ENCODE data around the gene SCAF4.
"Not testable (repeated sequence)": the region's sequence is repeated elsewhere in the genome, so short reads cannot be mapped to it uniquely, and the experiment has no call there.

Gene SCAF4

DNA sequence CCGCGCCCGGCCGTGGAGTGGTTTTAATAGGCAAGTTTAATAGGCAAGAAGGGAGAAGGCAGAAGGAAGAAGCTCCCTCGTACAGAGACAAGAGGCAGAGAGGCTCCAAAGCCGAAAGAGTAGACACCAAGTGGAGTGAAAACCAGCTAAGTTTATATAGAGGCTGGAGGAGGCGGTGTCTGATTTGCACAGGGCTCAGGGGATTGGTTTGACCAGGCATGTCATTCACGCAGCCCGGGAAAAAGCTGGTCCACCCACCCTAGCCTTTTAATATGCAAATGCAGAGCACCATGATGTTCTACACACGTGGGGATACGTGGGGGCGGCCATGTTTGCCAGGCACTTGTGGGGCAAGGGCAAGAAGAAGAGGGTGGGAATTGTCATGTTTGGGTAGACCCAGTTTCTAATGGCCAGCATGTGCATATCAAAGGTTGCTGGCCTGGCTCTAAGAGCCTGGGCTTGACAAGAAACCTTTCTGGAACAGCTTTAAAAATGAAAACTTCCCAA lies 90.4 kb downstream of the SCAF4 start:
- no peak for DNase-seq (ENCODE audit: low read depth in 2 of 2)

- DNase-seq (ENCODE audit: low read depth in 2 of 2) = no peak
Measured at GRCh38 chr21:31636874-31637273, 95.0 kb downstream of the SCAF4 start.

DNA sequence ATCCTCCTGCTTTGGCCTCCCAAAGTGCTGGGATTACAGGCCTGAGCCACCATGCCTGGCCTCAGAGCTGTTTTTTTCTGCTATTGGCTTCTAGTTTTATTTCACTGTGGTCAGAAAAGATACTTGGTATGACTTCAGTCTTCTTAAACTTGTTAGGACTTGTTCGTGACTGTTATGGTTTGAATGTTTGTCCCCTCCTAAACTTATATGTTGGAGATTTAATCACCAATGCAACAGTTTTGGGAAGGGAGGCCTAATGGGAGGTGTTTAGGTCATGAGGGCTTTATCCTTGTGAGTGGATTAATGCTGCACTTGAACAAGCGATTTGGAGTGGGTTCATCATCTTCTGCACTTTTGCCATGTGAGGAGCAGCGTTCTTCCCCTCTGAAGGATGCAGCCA lies 96.9 kb downstream of the SCAF4 start:
- DNase-seq (ENCODE audit: low read depth in 2 of 2) = no peak

DNA sequence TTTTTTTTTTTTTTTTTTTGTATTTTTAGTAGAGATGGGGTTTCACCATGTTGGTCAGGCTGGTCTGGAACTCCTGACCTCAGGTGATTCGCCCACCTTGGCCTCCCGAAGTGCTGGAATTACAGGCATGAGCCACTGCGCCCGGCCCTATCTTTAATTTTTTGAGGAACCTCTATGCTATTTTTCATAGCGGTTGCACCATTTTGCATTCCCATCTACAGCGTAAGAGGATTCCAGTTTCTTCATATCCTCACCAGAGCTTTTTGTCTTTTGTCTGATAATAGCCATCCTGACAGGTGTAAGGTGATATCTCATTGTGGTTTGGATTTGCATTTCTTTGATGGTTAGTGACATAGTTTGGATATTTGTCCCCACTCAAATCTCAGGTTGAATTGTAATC lies 100.0 kb downstream of the SCAF4 start:
- not testable (repeated sequence) for DNase-seq (ENCODE audit: low read depth in 2 of 2)

DNA sequence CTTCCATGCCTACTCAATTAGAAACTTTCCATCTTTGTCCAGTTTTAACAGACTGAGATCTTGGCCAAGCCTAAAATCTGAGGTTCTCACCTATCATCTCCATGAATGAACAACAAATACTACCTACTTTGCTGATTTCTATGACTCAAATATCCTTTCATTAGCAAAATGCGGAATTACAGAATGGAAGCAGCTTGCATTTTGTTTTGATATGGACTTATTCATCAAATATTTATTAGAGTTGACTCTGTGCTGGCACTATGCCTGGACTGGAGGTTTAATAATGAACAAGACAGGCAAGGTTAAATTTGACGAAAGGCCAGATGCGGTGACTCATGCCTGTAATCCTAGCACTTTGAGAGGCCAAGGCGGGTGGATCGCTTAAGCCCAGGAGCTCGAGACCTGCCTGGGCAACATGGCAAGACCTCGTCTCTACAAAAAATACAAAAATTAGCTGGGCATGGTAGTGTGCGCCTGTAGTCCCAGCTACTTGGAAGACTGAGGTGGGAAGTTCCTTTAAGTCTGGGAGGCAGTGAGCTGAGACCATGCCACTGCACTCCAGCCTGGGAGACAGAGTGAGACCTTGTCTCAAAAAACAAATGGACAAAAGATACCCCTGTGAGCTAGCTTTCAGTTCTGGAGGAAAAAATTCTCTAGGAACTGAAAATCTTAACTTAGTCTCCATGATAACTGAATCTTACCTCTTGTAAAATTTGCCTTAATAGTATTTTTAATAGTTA lies 101.8 kb downstream of the SCAF4 start:
- DNase-seq (ENCODE audit: low read depth in 2 of 2) = no peak

- no peak for DNase-seq (ENCODE audit: low read depth in 2 of 2)
Measured at GRCh38 chr21:31624961-31625491, 106.9 kb downstream of the SCAF4 start.

- no peak for DNase-seq (ENCODE audit: low read depth in 2 of 2)
Measured at GRCh38 chr21:31624181-31624580, 107.7 kb downstream of the SCAF4 start.

DNA sequence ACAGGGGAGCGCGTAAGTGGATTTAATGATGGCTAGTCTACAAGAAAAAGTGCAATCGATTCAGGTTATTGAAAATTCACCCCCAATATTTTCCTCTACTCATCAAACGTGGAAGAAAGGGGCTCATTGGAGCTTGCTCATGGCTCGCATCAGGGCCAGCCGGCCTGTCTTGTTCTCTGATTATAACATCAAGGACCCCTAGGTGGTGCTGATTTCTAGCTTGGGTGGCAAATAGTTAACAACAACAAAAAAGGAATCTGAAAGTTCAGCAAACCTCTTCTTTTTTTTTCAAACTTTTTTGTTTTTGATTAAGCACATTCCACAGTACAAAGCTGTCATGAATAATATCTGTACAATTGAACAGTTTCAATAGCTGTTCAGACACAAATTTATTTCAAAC lies 108.3 kb downstream of the SCAF4 start:
- DNase-seq (ENCODE audit: low read depth in 2 of 2) = no peak

DNA sequence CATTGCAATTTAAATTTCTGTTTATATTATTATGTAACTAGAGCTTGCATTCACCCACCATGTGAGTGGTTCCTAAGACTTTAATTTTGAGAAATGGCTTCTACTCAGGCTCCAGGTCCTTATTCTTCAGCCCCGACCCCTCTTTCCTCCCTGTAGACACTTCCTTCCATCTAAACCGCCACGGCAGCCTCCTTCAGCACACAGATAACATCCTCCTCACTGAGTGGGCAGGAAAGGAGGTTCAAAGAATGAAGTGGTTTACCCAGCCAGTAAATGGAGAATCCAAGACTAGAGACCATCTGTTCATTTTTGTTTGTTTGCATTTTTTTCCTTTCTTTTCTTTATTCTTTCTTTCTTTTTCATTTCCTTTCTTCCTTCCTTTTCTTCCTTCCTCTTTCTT lies 109.5 kb downstream of the SCAF4 start:
- DNase-seq (ENCODE audit: low read depth in 2 of 2) = no peak
